ENCODE measurements around the gene CS. TPM values are rescaled to one million over a fixed set of nuclear protein-coding genes. Genes with fewer than 3 reads are reported as not detected.

The CS gene
- 122 and 135 TPM in 2 replicates for total RNA-seq

GRCh38 chr12:56299853-56300643 is at the start of gene CS:
TSS of gene CS (minus strand) at chr12:56300330. CDS start at chr12:56300201, 129 bp downstream.

GRCh38 chr12:56338308-56339157 is 38.4 kb upstream of the CS start, which contains the start of gene IL23A:
TSS of gene IL23A (plus strand) at chr12:56338884. CDS start at chr12:56339045, 161 bp downstream.

GRCh38 chr12:56333679-56334489 is 33.8 kb upstream of the CS start, which contains the start of gene PAN2:
TSS of gene PAN2 (minus strand) at chr12:56334000. CDS start at chr12:56333094, 906 bp downstream.

GRCh38 chr12:56315622-56316473 is 15.7 kb upstream of the CS start, which contains the start of gene CNPY2:
TSS of gene CNPY2 (minus strand) at chr12:56315988. CDS start at chr12:56315217, 771 bp downstream.

GRCh38 chr12:56266693-56267442 is 33.3 kb downstream of the CS start, which contains the start of gene COQ10A:
TSS of gene COQ10A (plus strand) at chr12:56266942. CDS start at chr12:56267119, 177 bp downstream.

GRCh38 chr12:56258068-56258819 is 41.9 kb downstream of the CS start, which contains the start of gene ANKRD52:
TSS of gene ANKRD52 (minus strand) at chr12:56258384. CDS start at chr12:56258269, 115 bp downstream.

GRCh38 chr12:56229916-56230431 is 70.2 kb downstream of the CS start, which contains the start of gene SLC39A5:
TSS of gene SLC39A5 (plus strand) at chr12:56230051. CDS start at chr12:56231275, 1,224 bp downstream.

GRCh38 chr12:56224102-56224701 is 75.9 kb downstream of the CS start, which contains the start of gene NABP2:
TSS of gene NABP2 (plus strand) at chr12:56224342. CDS start at chr12:56224857, 515 bp downstream.

GRCh38 chr12:56221757-56222530 is 78.2 kb downstream of the CS start, which contains the start of gene RNF41:
TSS of gene RNF41 (minus strand) at chr12:56221922. CDS start at chr12:56214047, 7,875 bp downstream.

Other genes with a start within 250 kb of the CS start
- gene ERBB3, start 220.2 kb downstream of the CS start, total RNA-seq: not detected in 2 replicates
- 220 and 288 TPM in 2 replicates for gene PA2G4, start 195.8 kb downstream of the CS start, total RNA-seq
- 1,044 and 2,932 TPM in 2 replicates for gene RPL41, start 183.7 kb downstream of the CS start, total RNA-seq
- 4.5 and 6.5 TPM in 2 replicates for gene ZC3H10, start 182.1 kb downstream of the CS start, total RNA-seq
- gene ESYT1, start 172.1 kb downstream of the CS start, total RNA-seq: 219 and 238 TPM in 2 replicates
- gene MYL6B, start 147.7 kb downstream of the CS start, total RNA-seq: 67.9 and 81.5 TPM in 2 replicates
- 3,195 and 3,406 TPM in 2 replicates for gene MYL6, start 142.0 kb downstream of the CS start, total RNA-seq
- gene SMARCC2, start 110.8 kb downstream of the CS start, total RNA-seq: 39.0 and 45.4 TPM in 2 replicates
- 121 and 157 TPM in 2 replicates for gene RNF41, start 78.4 kb downstream of the CS start, total RNA-seq
- 28.3 and 31.5 TPM in 2 replicates for gene NABP2, start 76.0 kb downstream of the CS start, total RNA-seq
- gene SLC39A5, start 70.3 kb downstream of the CS start, total RNA-seq: not detected in 2 replicates
- 9.3 and 13.0 TPM in 2 replicates for gene ANKRD52, start 41.9 kb downstream of the CS start, total RNA-seq
- 9.1 and 13.2 TPM in 2 replicates for gene COQ10A, start 33.4 kb downstream of the CS start, total RNA-seq
- 143 and 145 TPM in 2 replicates for gene CNPY2, start 15.7 kb upstream of the CS start, total RNA-seq
- gene PAN2, start 33.7 kb upstream of the CS start, total RNA-seq: 4.9 and 14.9 TPM in 2 replicates
- gene IL23A, start 38.6 kb upstream of the CS start, total RNA-seq: 0.32 TPM in 1 of 2 replicates, not detected in the other
- 83.2 and 175 TPM in 2 replicates for gene STAT2, start 59.8 kb upstream of the CS start, total RNA-seq
- gene APOF, start 62.5 kb upstream of the CS start, total RNA-seq: not detected in 2 replicates
- gene TIMELESS, start 149.1 kb upstream of the CS start, total RNA-seq: 10.7 and 17.3 TPM in 2 replicates
- gene MIP, start 154.3 kb upstream of the CS start, total RNA-seq: not detected in 2 replicates
- gene SPRYD4, start 168.2 kb upstream of the CS start, total RNA-seq: 1.3 and 2.1 TPM in 2 replicates
- not detected in 2 replicates for gene GLS2, start 187.8 kb upstream of the CS start, total RNA-seq
- gene RBMS2, start 221.5 kb upstream of the CS start, total RNA-seq: 11.7 and 20.7 TPM in 2 replicates